AG04450 (cell line): ENCODE measurements around the gene KLF16. TPM values are rescaled to one million over a fixed set of nuclear protein-coding genes. Genes with fewer than 3 reads are reported as not detected.

ENCODE experiments used
- CTCF ChIA-PET: fragments of 300-600, 350-600 bp; formaldehyde crosslinking; extraction: SDS; loops from one replicate; lab custom pipeline; 2022; ENCODE audit warnings: antibody characterized with exemption, inconsistent platforms; lab: Charles Lee
- POLR2A ChIA-PET: fragments of 350-600 bp; formaldehyde crosslinking; extraction: SDS; loops from one replicate; lab custom pipeline; 2021; ENCODE audit warnings: antibody characterized with exemption, inconsistent platforms; lab: Yijun Ruan, JAX
- DNase-seq: peaks from one replicate; pipeline ENCODE4 v3.0.0-alpha.2; 2011; ENCODE audit warnings: low read depth, low spot score
- H3K27ac ChIP-seq: one replicate; pipeline ENCODE4 v1.5.1; 2012; ENCODE audit warnings: low read depth, low read length, control low read depth
- H3K27me3 ChIP-seq: one replicate; pipeline ENCODE4 v1.6.0; 2012; ENCODE audit warnings: low read length; ENCODE audit not compliant: control insufficient read depth, insufficient read depth
- H3K4me3 ChIP-seq: 2 replicates; pipeline ENCODE4 v1.5.1; 2011; ENCODE audit warnings: mild to moderate bottlenecking, low read depth, low read length, control low read depth
- H3K9me3 ChIP-seq: 2 replicates; pipeline ENCODE4 v1.5.1; 2012; ENCODE audit warnings: low read length; ENCODE audit not compliant: control insufficient read depth, insufficient read depth
- CTCF ChIP-seq: IDR thresholded peaks from 2 replicates; pipeline ENCODE4 v1.5.1; 2011; ENCODE audit warnings: low read depth, low read length, control low read depth, inconsistent platforms
- polyA plus RNA-seq: library from polyadenylated mRNA; depleted of rRNA; stranded (reverse); fragments of >200 nt; gene quantifications from 2 replicates; pipeline ENCODE4 v1.2.3, GENCODE V29; 2011; rRNA removed

KLF16 gene
- polyA plus RNA-seq, 1 experiment, result 3.4 TPM

- H3K27me3 ChIP-seq, result no peaks in the 10 kb centered on the region
- H3K9me3 ChIP-seq, result no peaks in the 10 kb centered on the region; the same call in 1 of the 2 replicates
- ChIA-PET POLR2A (no interaction called here), CTCF (interaction anchor here (0.6 kb wide), 1 partner anchor 153 kb away, joined by 3 read pairs; no protein-coding TSS in a partner anchor)
- no peak for DNase-seq
- no peak overlapping the region for H3K4me3 ChIP-seq
- H3K27ac ChIP-seq, result no peak overlapping the region
- no peak for TF ChIP-seq CTCF
Observed at GRCh38 chr19:1804858-1805257, 58.5 kb downstream of the KLF16 start.

Other genes with a start within 250 kb of the KLF16 start
- gene TCF3, start 211.0 kb downstream of the KLF16 start, polyA plus RNA-seq, result 47.3 and 51.7 TPM in 2 replicates
- not detected in 2 replicates for gene ONECUT3, start 110.1 kb downstream of the KLF16 start, polyA plus RNA-seq
- 2.7 and 2.8 TPM in 2 replicates for gene ATP8B3, start 51.3 kb downstream of the KLF16 start, polyA plus RNA-seq
- 5.4 and 8.4 TPM in 2 replicates for gene REXO1, start 15.1 kb downstream of the KLF16 start, polyA plus RNA-seq
- gene ABHD17A, start 21.9 kb upstream of the KLF16 start, polyA plus RNA-seq, result 30.8 and 54.5 TPM in 2 replicates
- 0.35 and 0.55 TPM in 2 replicates for gene ADAT3, start 41.8 kb upstream of the KLF16 start, polyA plus RNA-seq
- 6.7 and 10.7 TPM in 2 replicates for gene SCAMP4, start 41.8 kb upstream of the KLF16 start, polyA plus RNA-seq
- gene CSNK1G2, start 77.6 kb upstream of the KLF16 start, polyA plus RNA-seq, result 22.9 and 32.0 TPM in 2 replicates
- 25.5 and 46.5 TPM in 2 replicates for gene BTBD2, start 152.1 kb upstream of the KLF16 start, polyA plus RNA-seq
- 31.1 and 35.4 TPM in 2 replicates for gene MKNK2, start 187.7 kb upstream of the KLF16 start, polyA plus RNA-seq
- gene MOB3A, start 232.7 kb upstream of the KLF16 start, polyA plus RNA-seq, result 20.5 and 25.3 TPM in 2 replicates
- gene IZUMO4, start 233.3 kb upstream of the KLF16 start, polyA plus RNA-seq, result 0.56 and 0.84 TPM in 2 replicates